Measurements from ENCODE around the gene MBD2.

The MBD2 gene

GRCh38 chr18:54134053-54134452 is 90.4 kb downstream of the MBD2 start:
- TF ChIP-seq CTCF (IDR thresholded peaks at IDR 0.05; ENCODE audit: insufficient read depth, low read length, poor library complexity, severe bottlenecking) (no peak), EZH2phosphoT487 (conservative IDR thresholded peaks at IDR 0.05; ENCODE audit: low read length) (no peak)

GRCh38 chr18:54130631-54131030 is 93.8 kb downstream of the MBD2 start:
- no peak overlapping the region for H3K27ac ChIP-seq (ENCODE audit: low read depth, low read length)
- no peak overlapping the region for H3K4me2 ChIP-seq (ENCODE audit: low read depth, low read length, poor library complexity, severe bottlenecking)
- H3K9me2 ChIP-seq (replicated peaks; ENCODE audit: insufficient read depth, low read length): no peaks in the 10 kb centered on the region
- no peaks in the 10 kb centered on the region for H3K27me3 ChIP-seq (ENCODE audit: low read length)
- H3K9me3 ChIP-seq (ENCODE audit: insufficient read depth, low read length): no peaks in the 10 kb centered on the region
- no peaks in the 10 kb centered on the region for H3K36me3 ChIP-seq (ENCODE audit: low read length)
- no peak overlapping the region for H3K9ac ChIP-seq (ENCODE audit: low read length)
- no peak for TF ChIP-seq EZH2phosphoT487 (conservative IDR thresholded peaks at IDR 0.05; ENCODE audit: low read length)
- no peak for TF ChIP-seq CTCF (IDR thresholded peaks at IDR 0.05; ENCODE audit: insufficient read depth, low read length, poor library complexity, severe bottlenecking)
- no peaks in the 10 kb centered on the region for H4K20me1 ChIP-seq (ENCODE audit: low read depth, low read length)
- H2AFZ ChIP-seq (ENCODE audit: low read depth, low read length, severe bottlenecking): no peak overlapping the region
- no peaks in the 10 kb centered on the region for H3K79me2 ChIP-seq (ENCODE audit: insufficient read depth, low read length)
- H3F3A ChIP-seq (ENCODE audit: insufficient read depth): no peaks in the 10 kb centered on the region
- no peak overlapping the region for H3K4me3 ChIP-seq (ENCODE audit: insufficient read depth, low read length, poor library complexity, severe bottlenecking)

More at GRCh38 chr18:54134053-54134452, 90.4 kb downstream of the MBD2 start:
- no peaks in the 10 kb centered on the region for H4K20me1 ChIP-seq (ENCODE audit: low read depth, low read length)
- no peaks in the 10 kb centered on the region for H3K27me3 ChIP-seq (ENCODE audit: low read length)
- H2AFZ ChIP-seq (ENCODE audit: low read depth, low read length, severe bottlenecking): no peak overlapping the region
- no peaks in the 10 kb centered on the region for H3K36me3 ChIP-seq (ENCODE audit: low read length)
- H3K9me3 ChIP-seq (ENCODE audit: insufficient read depth, low read length): no peaks in the 10 kb centered on the region
- no peaks in the 10 kb centered on the region for H3F3A ChIP-seq (ENCODE audit: insufficient read depth)
- H3K27ac ChIP-seq (ENCODE audit: low read depth, low read length): no peak overlapping the region
- no peak overlapping the region for H3K4me3 ChIP-seq (ENCODE audit: insufficient read depth, low read length, poor library complexity, severe bottlenecking)
- no peak overlapping the region for H3K4me2 ChIP-seq (ENCODE audit: low read depth, low read length, poor library complexity, severe bottlenecking)
- H3K79me2 ChIP-seq (ENCODE audit: insufficient read depth, low read length): no peaks in the 10 kb centered on the region
- no peak overlapping the region for H3K9ac ChIP-seq (ENCODE audit: low read length)
- no peaks in the 10 kb centered on the region for H3K9me2 ChIP-seq (replicated peaks; ENCODE audit: insufficient read depth, low read length)

DNA sequence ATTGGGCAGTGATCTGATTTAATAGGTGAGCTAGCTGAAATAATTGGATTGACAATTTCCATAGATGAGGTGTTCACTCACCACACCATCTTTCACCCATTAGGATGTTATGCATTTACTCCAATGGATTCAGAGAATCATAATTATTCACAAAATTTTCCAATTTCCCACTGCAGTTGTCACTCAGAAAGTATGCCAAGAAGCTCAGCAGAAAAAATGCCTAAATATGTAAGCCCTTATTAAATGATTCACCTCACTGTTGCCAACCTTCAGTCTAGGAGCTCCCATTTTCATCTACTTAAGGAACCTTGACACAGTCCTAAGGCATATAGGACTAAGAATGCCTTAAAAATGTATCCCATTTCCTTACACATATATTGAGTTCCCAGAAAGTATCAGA is 94.3 kb downstream of the MBD2 start:
- H3K4me3 ChIP-seq (ENCODE audit: insufficient read depth, low read length, poor library complexity, severe bottlenecking): no peak overlapping the region
- H4K20me1 ChIP-seq (ENCODE audit: low read depth, low read length): no peaks in the 10 kb centered on the region
- TF ChIP-seq EZH2phosphoT487 (conservative IDR thresholded peaks at IDR 0.05; ENCODE audit: low read length) (no peak), CTCF (IDR thresholded peaks at IDR 0.05; ENCODE audit: insufficient read depth, low read length, poor library complexity, severe bottlenecking) (no peak)
- no peaks in the 10 kb centered on the region for H3K79me2 ChIP-seq (ENCODE audit: insufficient read depth, low read length)
- H3K9ac ChIP-seq (ENCODE audit: low read length): no peak overlapping the region
- no peaks in the 10 kb centered on the region for H3K27me3 ChIP-seq (ENCODE audit: low read length)
- H3F3A ChIP-seq (ENCODE audit: insufficient read depth): no peaks in the 10 kb centered on the region
- H2AFZ ChIP-seq (ENCODE audit: low read depth, low read length, severe bottlenecking): no peak overlapping the region
- H3K36me3 ChIP-seq (ENCODE audit: low read length): no peaks in the 10 kb centered on the region
- no peak overlapping the region for H3K27ac ChIP-seq (ENCODE audit: low read depth, low read length)
- H3K9me3 ChIP-seq (ENCODE audit: insufficient read depth, low read length): no peaks in the 10 kb centered on the region
- no peaks in the 10 kb centered on the region for H3K9me2 ChIP-seq (replicated peaks; ENCODE audit: insufficient read depth, low read length)
- no peak overlapping the region for H3K4me2 ChIP-seq (ENCODE audit: low read depth, low read length, poor library complexity, severe bottlenecking)
